ENCODE results near the gene MED26. TPM values are rescaled to one million over a fixed set of nuclear protein-coding genes. Genes with fewer than 3 reads are reported as not detected.

MED26 gene
- total and polyA plus RNA-seq, 8 donors = 0.58 to 41.7 (median 4.3) TPM

- Histone ChIP-seq H3K4me3 (peak overlapping the region in 2 of 4 donors; percentile 95 to 97), H3K27ac (no peak overlapping the region)
- intact Hi-C loops (cut with DNase I; ENCODE audit: low total_unique reads) = loop anchor here (5.0 kb wide), 1 partner anchor 53 kb away; the partner anchor contains the start of gene MED26
These were observed 54.1 kb downstream of the MED26 start for GRCh38 chr19:16573925-16574324.

GRCh38 chr19:16573296-16573695 is 54.7 kb downstream of the MED26 start:
- 61 to 73% (median 63%) methylated on average over 11 to 13 of the region's 13 CpGs for WGBS, 5 donors
- H3K9me3 ChIP-seq = no peaks in the 10 kb centered on the region
- intact Hi-C loops (cut with DNase I; ENCODE audit: low total_unique reads) = loop anchor here (5.0 kb wide), 1 partner anchor 54 kb away; the partner anchor contains the start of gene MED26
- peaks cover 27 to 55% (median 52%) of the 10 kb centered on the region in 4 donors for H3K36me3 ChIP-seq
- DNase-seq = no peak
- no peak for TF ChIP-seq EP300 (IDR thresholded peaks at IDR 0.05)
- no peak for TF ChIP-seq POLR2A (IDR thresholded peaks at IDR 0.05)
- TF ChIP-seq CTCF (IDR thresholded peaks at IDR 0.05) = no peak
- no peak for TF ChIP-seq POLR2AphosphoS5 (IDR thresholded peaks at IDR 0.05)
- H3K27ac ChIP-seq = peak overlapping the region in 4 of 5 donors; percentile 86 to 93 (median 90)
- H3K4me1 ChIP-seq = peaks cover 35 to 68% (median 59%) of the 10 kb centered on the region in 4 donors
- H3K27me3 ChIP-seq = no peaks in the 10 kb centered on the region
- H3K4me3 ChIP-seq = peak overlapping the region; percentile 80 to 97 (median 90)

More at GRCh38 chr19:16573925-16574324, 54.1 kb downstream of the MED26 start:
- no peaks in the 10 kb centered on the region for H3K9me3 ChIP-seq
- peaks cover 35 to 62% (median 54%) of the 10 kb centered on the region in 4 donors for H3K4me1 ChIP-seq
- H3K27me3 ChIP-seq = no peaks in the 10 kb centered on the region
- DNase-seq = no peak
- peaks cover 29 to 55% (median 52%) of the 10 kb centered on the region in 4 donors for H3K36me3 ChIP-seq
- TF ChIP-seq EP300 (IDR thresholded peaks at IDR 0.05) = no peak
- TF ChIP-seq CTCF (IDR thresholded peaks at IDR 0.05) = no peak
- TF ChIP-seq POLR2AphosphoS5 (IDR thresholded peaks at IDR 0.05) = no peak
- TF ChIP-seq POLR2A (IDR thresholded peaks at IDR 0.05) = no peak

- intact Hi-C loops (cut with DNase I; ENCODE audit: low total_unique reads) = loop anchor here (5.0 kb wide), 1 partner anchor 55 kb away; the partner anchor contains the start of gene MED26
- Histone ChIP-seq H3K36me3 (peaks cover 22 to 55% (median 52%) of the 10 kb centered on the region in 4 donors), H3K4me1 (peaks cover 35 to 70% (median 59%) of the 10 kb centered on the region in 4 donors), H3K27ac (peak within 1 kb of the TSS; percentile 88 to 93 (median 91)), H3K27me3 (no peaks in the 10 kb centered on the region), H3K4me3 (peak within 1 kb of the TSS; percentile 80 to 97 (median 90)), H3K9me3 (no peaks in the 10 kb centered on the region)
- TF ChIP-seq POLR2AphosphoS5 (IDR thresholded peaks at IDR 0.05) (peak; percentile 93 to 99 (median 98)), POLR2A (IDR thresholded peaks at IDR 0.05) (peak in 1 of 4 donors; percentile 37), CTCF (IDR thresholded peaks at IDR 0.05) (no peak), EP300 (IDR thresholded peaks at IDR 0.05) (no peak)
- 0% methylated on average over 25 to 82 of the region's 83 CpGs for WGBS, 5 donors
- DNase-seq = peak; percentile 97 to 99
These were observed 55.4 kb downstream of the MED26 start, which contains the start of gene SLC35E1 for GRCh38 chr19:16572332-16573211. SLC35E1 (minus strand) TSS chr19:16572415; CDS start chr19:16572364, 51 bp downstream.

- Histone ChIP-seq H3K27me3 (no peaks in the 10 kb centered on the region), H3K4me3 (peak overlapping the region; percentile 80 to 97 (median 90)), H3K4me1 (peaks cover 35 to 70% (median 57%) of the 10 kb centered on the region in 4 donors), H3K36me3 (peaks cover 22 to 55% (median 52%) of the 10 kb centered on the region in 4 donors), H3K27ac (peak overlapping the region; percentile 86 to 93 (median 91)), H3K9me3 (no peaks in the 10 kb centered on the region)
- 0 to 1% (median 0%) methylated on average over 2 to 75 of the region's 75 CpGs for WGBS, 5 donors
- DNase-seq = peak; percentile 41 to 64
- TF ChIP-seq POLR2AphosphoS5 (IDR thresholded peaks at IDR 0.05) = no peak
- no peak for TF ChIP-seq EP300 (IDR thresholded peaks at IDR 0.05)
- TF ChIP-seq CTCF (IDR thresholded peaks at IDR 0.05) = no peak
- TF ChIP-seq POLR2A (IDR thresholded peaks at IDR 0.05) = no peak
- intact Hi-C loops (cut with DNase I; ENCODE audit: low total_unique reads) = loop anchor here (5.0 kb wide), 1 partner anchor 55 kb away; the partner anchor contains the start of gene MED26
These were observed 56.1 kb downstream of the MED26 start for GRCh38 chr19:16571822-16572331.
